Measurements from ENCODE around the gene QPRT. TPM values are rescaled to one million over a fixed set of nuclear protein-coding genes. Genes with fewer than 3 reads are reported as not detected.
"Not testable (repeated sequence)": the region's sequence is repeated elsewhere in the genome, so short reads cannot be mapped to it uniquely, and the experiment has no call there.

The QPRT gene
- polyA plus RNA-seq, 3 donors: 2.1 to 4.7 (median 3.9) TPM

- no CpG with 5 or more reads among the region's 6 CpGs for WGBS (ENCODE audit: insufficient coverage)
- Histone ChIP-seq H4K20me1 (ENCODE audit: insufficient read depth, low read length) (no peaks in the 10 kb centered on the region), H3K4me1 (ENCODE audit: control insufficient read depth in 1 of 2, insufficient read depth in 2 of 2, low read length in 2 of 2) (peaks cover 0 to 5% of the 10 kb centered on the region in 2 donors), H3K27ac (ENCODE audit: low read depth in 1 of 2, low read length in 2 of 2) (no peak overlapping the region), H3K9ac (ENCODE audit: insufficient read depth, low read length, poor library complexity, severe bottlenecking) (no peak overlapping the region), H3K27me3 (ENCODE audit: control insufficient read depth in 2 of 2, insufficient read depth in 2 of 2, low read length in 2 of 2) (no peaks in the 10 kb centered on the region), H3K79me2 (ENCODE audit: insufficient read depth, low read length) (no peaks in the 10 kb centered on the region), H2AFZ (ENCODE audit: insufficient read depth, low read depth, low read length, poor library complexity, severe bottlenecking) (peak overlapping the region; percentile 56), H3K36me3 (replicated peaks in 1 of 2; ENCODE audit: control insufficient read depth in 1 of 2, insufficient read depth in 2 of 2, low read length in 2 of 2) (no peaks in the 10 kb centered on the region), H3K4me3 (replicated peaks in 1 of 3; ENCODE audit: low read depth in 2 of 3, low read length in 3 of 3) (no peak overlapping the region), H3K9me3 (replicated peaks in 1 of 2; ENCODE audit: control insufficient read depth in 1 of 2, insufficient read depth in 1 of 2, low read length in 2 of 2) (no peaks in the 10 kb centered on the region), H3K4me2 (replicated peaks; ENCODE audit: extremely low read depth, low read length, poor library complexity, severe bottlenecking) (no peak overlapping the region)
- Mint-ChIP-seq H3K9me3 (peaks cover 0 to 3% (median 2%) of the 10 kb centered on the region in 7 donors), H3K36me3 (no peaks in the 10 kb centered on the region), H3K27ac (no peak overlapping the region), H3K4me3 (no peak overlapping the region), H3K27me3 (ENCODE audit: low read depth in 3 of 3) (peaks cover 0 to 8% (median 6%) of the 10 kb centered on the region in 3 donors), H3K4me1 (peaks cover 11% of the 10 kb centered on the region)
- DNase-seq: peak in 2 of 3 donors; percentile 28 to 36
- TF ChIP-seq CTCF (IDR thresholded peaks at IDR 0.05): peak; percentile 74
- intact Hi-C loops (cut with micrococcal nuclease): loop anchor here in 1 of 2 donors (5.0 kb wide), 1 partner anchor 37 kb away; no protein-coding TSS in a partner anchor
These were observed 50.1 kb downstream of the QPRT start for GRCh38 chr16:29729116-29729521.

GRCh38 chr16:29730649-29731048 is 51.7 kb downstream of the QPRT start:
- H4K20me1 ChIP-seq (ENCODE audit: insufficient read depth, low read length): no peaks in the 10 kb centered on the region
- Mint-ChIP-seq H3K4me3 (no peak overlapping the region), H3K9me3 (peaks cover 0 to 3% (median 2%) of the 10 kb centered on the region in 7 donors), H3K4me1 (peaks cover 20% of the 10 kb centered on the region), H3K27ac (no peak overlapping the region), H3K36me3 (peaks cover 0 to under 1% of the 10 kb centered on the region in 2 donors), H3K27me3 (ENCODE audit: low read depth in 3 of 3) (peaks cover 0 to 8% (median 6%) of the 10 kb centered on the region in 3 donors)
- no peak overlapping the region for H3K4me2 ChIP-seq (replicated peaks; ENCODE audit: extremely low read depth, low read length, poor library complexity, severe bottlenecking)
- H3K4me1 ChIP-seq (ENCODE audit: control insufficient read depth in 1 of 2, insufficient read depth in 2 of 2, low read length in 2 of 2): peaks cover 12 to 13% of the 10 kb centered on the region in 2 donors
- 100% methylated on average over 3 of the region's 7 CpGs for WGBS (ENCODE audit: insufficient coverage)
- no peak overlapping the region for H3K9ac ChIP-seq (ENCODE audit: insufficient read depth, low read length, poor library complexity, severe bottlenecking)
- no peaks in the 10 kb centered on the region for H3K79me2 ChIP-seq (ENCODE audit: insufficient read depth, low read length)
- no peaks in the 10 kb centered on the region for H3K27me3 ChIP-seq (ENCODE audit: control insufficient read depth in 2 of 2, insufficient read depth in 2 of 2, low read length in 2 of 2)
- H2AFZ ChIP-seq (ENCODE audit: insufficient read depth, low read depth, low read length, poor library complexity, severe bottlenecking): no peak overlapping the region
- TF ChIP-seq CTCF (IDR thresholded peaks at IDR 0.05): no peak
- no peak overlapping the region for H3K4me3 ChIP-seq (replicated peaks in 1 of 3; ENCODE audit: low read depth in 2 of 3, low read length in 3 of 3)
- DNase-seq: no peak
- H3K36me3 ChIP-seq (replicated peaks in 1 of 2; ENCODE audit: control insufficient read depth in 1 of 2, insufficient read depth in 2 of 2, low read length in 2 of 2): no peaks in the 10 kb centered on the region
- intact Hi-C loops (cut with micrococcal nuclease): no loop called here
- no peak overlapping the region for H3K27ac ChIP-seq (ENCODE audit: low read depth in 1 of 2, low read length in 2 of 2)
- H3K9me3 ChIP-seq (replicated peaks in 1 of 2; ENCODE audit: control insufficient read depth in 1 of 2, insufficient read depth in 1 of 2, low read length in 2 of 2): no peaks in the 10 kb centered on the region

- not testable (repeated sequence) for DNase-seq
- H3K4me1 Mint-ChIP-seq: peaks cover 34% of the 10 kb centered on the region
These were observed 53.0 kb downstream of the QPRT start for GRCh38 chr16:29731768-29732601.

More at GRCh38 chr16:29731768-29732601, 53.0 kb downstream of the QPRT start:
- H3K36me3 ChIP-seq (replicated peaks in 1 of 2; ENCODE audit: control insufficient read depth in 1 of 2, insufficient read depth in 2 of 2, low read length in 2 of 2); H3K9me3 ChIP-seq (replicated peaks in 1 of 2; ENCODE audit: control insufficient read depth in 1 of 2, insufficient read depth in 1 of 2, low read length in 2 of 2); H3K9me3 Mint-ChIP-seq; H3K4me3 Mint-ChIP-seq; H3K27me3 Mint-ChIP-seq (ENCODE audit: low read depth in 3 of 3); H3K9ac ChIP-seq (ENCODE audit: insufficient read depth, low read length, poor library complexity, severe bottlenecking); H3K27me3 ChIP-seq (ENCODE audit: control insufficient read depth in 2 of 2, insufficient read depth in 2 of 2, low read length in 2 of 2); H3K36me3 Mint-ChIP-seq; H3K4me2 ChIP-seq (replicated peaks; ENCODE audit: extremely low read depth, low read length, poor library complexity, severe bottlenecking); H3K79me2 ChIP-seq (ENCODE audit: insufficient read depth, low read length); H3K27ac ChIP-seq (ENCODE audit: low read depth in 1 of 2, low read length in 2 of 2); intact Hi-C loops (cut with micrococcal nuclease); H2AFZ ChIP-seq (ENCODE audit: insufficient read depth, low read depth, low read length, poor library complexity, severe bottlenecking); H4K20me1 ChIP-seq (ENCODE audit: insufficient read depth, low read length); H3K4me3 ChIP-seq (replicated peaks in 1 of 3; ENCODE audit: low read depth in 2 of 3, low read length in 3 of 3): not testable (repeated sequence)
- whole genome bisulfite sequencing (ENCODE audit: insufficient coverage): 100% methylated on average over 1 of the region's 13 CpGs
- H3K4me1 ChIP-seq (ENCODE audit: control insufficient read depth in 1 of 2, insufficient read depth in 2 of 2, low read length in 2 of 2): peaks cover 23 to 26% of the 10 kb centered on the region in 2 donors
- peak overlapping the region in 3 of 7 donors; percentile 15 to 51 (median 37) for H3K27ac Mint-ChIP-seq

Data from CD14-positive monocyte (primary cell).